HEK293 (cell line): ENCODE data around the gene FRMD4B.

Source experiments
- CTCF ChIA-PET: fragments of 350-600 bp; formaldehyde crosslinking; extraction: SDS; loops from one replicate; lab custom pipeline; 2021; ENCODE audit warnings: antibody characterized with exemption; lab: Yijun Ruan, JAX
- POLR2A ChIA-PET: fragments of 300-600 bp; formaldehyde crosslinking; extraction: SDS; loops from one replicate; lab custom pipeline; 2020; ENCODE audit warnings: antibody characterized with exemption, inconsistent platforms; lab: Yijun Ruan, JAX
- H3K27ac ChIP-seq: fragments of 200-500 bp; sonication (Bioruptor generic); 2 replicates; pipeline ENCODE4 v1.5.1; 2014; ENCODE audit warnings: low read depth, low read length, control low read depth, inconsistent platforms; ENCODE audit errors: extremely low read depth
- H3K36me3 ChIP-seq, 2 experiments: fragments of 200-500 bp in 1 of 2; sonication (Bioruptor generic) in 1 of 2; 1 replicate in 1 of 2; 2 replicates in 1 of 2; pipeline ENCODE4 v1.5.1; 2014 to 2017; ENCODE audit warnings: inconsistent platforms in 2 of 2, low read length in 2 of 2; ENCODE audit not compliant: control insufficient read depth in 2 of 2, insufficient read depth in 1 of 2
- H3K4me1 ChIP-seq: fragments of 200-500 bp; sonication (Bioruptor generic); 2 replicates; pipeline ENCODE4 v1.5.1; 2014; ENCODE audit warnings: mild to moderate bottlenecking, low read length, inconsistent platforms; ENCODE audit not compliant: control insufficient read depth, insufficient read depth
- H3K4me3 ChIP-seq: 2 replicates; pipeline ENCODE4 v1.5.1; 2011; ENCODE audit warnings: low read depth, mild to moderate bottlenecking, control low read depth, low read length, moderate library complexity
- H3K9me3 ChIP-seq: fragments of 200-500 bp; sonication (Bioruptor generic); 2 replicates; pipeline ENCODE4 v1.5.1; 2014; ENCODE audit warnings: low read depth, low read length, inconsistent platforms; ENCODE audit not compliant: control insufficient read depth, insufficient read depth
- IKZF3 ChIP-seq: fragments of 450-650 bp; IDR thresholded peaks from 2 replicates; pipeline ENCODE4 v1.5.0; 2018; ENCODE audit warnings: missing biosample characterization, mild to moderate bottlenecking, missing genetic modification characterization, moderate library complexity
- KLF16 ChIP-seq: fragments of 450-650 bp; formaldehyde crosslinking; IDR thresholded peaks from 2 replicates; pipeline ENCODE4 v1.5.1; 2017; ENCODE audit warnings: missing biosample characterization, missing genetic modification characterization
- MZF1 ChIP-seq: fragments of 450-650 bp; formaldehyde crosslinking; IDR thresholded peaks from 2 replicates; pipeline ENCODE4 v1.5.1; 2017; ENCODE audit warnings: missing biosample characterization, missing genetic modification characterization, borderline replicate concordance
- OSR2 ChIP-seq: fragments of 450-650 bp; formaldehyde crosslinking; IDR thresholded peaks from 2 replicates; pipeline ENCODE4 v1.5.1; 2016; ENCODE audit warnings: missing biosample characterization, missing genetic modification characterization
- SALL2 ChIP-seq: fragments of 450-650 bp; formaldehyde crosslinking; IDR thresholded peaks from 2 replicates; pipeline ENCODE4 v1.5.0; 2017; ENCODE audit warnings: missing biosample characterization, mild to moderate bottlenecking, missing genetic modification characterization, borderline replicate concordance
- SP3 ChIP-seq: fragments of 450-650 bp; formaldehyde crosslinking; IDR thresholded peaks from 2 replicates; pipeline ENCODE4 v1.5.1; 2016; ENCODE audit warnings: missing biosample characterization, missing genetic modification characterization
- TCF7L2 ChIP-seq: IDR thresholded peaks from 2 replicates; pipeline ENCODE4 v1.6.1; 2011; ENCODE audit warnings: low read depth, mild to moderate bottlenecking, inconsistent platforms, low read length, moderate library complexity, borderline replicate concordance
- WT1 ChIP-seq: fragments of 450-650 bp; formaldehyde crosslinking; IDR thresholded peaks from 2 replicates; pipeline ENCODE4 v1.5.1; 2016; ENCODE audit warnings: missing biosample characterization, missing genetic modification characterization
- YY2 ChIP-seq: fragments of 450-650 bp; formaldehyde crosslinking; IDR thresholded peaks from 2 replicates; pipeline ENCODE4 v1.5.1; 2016; ENCODE audit warnings: missing biosample characterization, missing genetic modification characterization
- ZNF121 ChIP-seq: fragments of 450-650 bp; formaldehyde crosslinking; IDR thresholded peaks from 2 replicates; pipeline ENCODE4 v1.5.1; 2016; ENCODE audit warnings: missing biosample characterization, missing genetic modification characterization
- ZNF19 ChIP-seq: fragments of 450-650 bp; formaldehyde crosslinking; IDR thresholded peaks from 2 replicates; pipeline ENCODE4; 2016; ENCODE audit warnings: missing biosample characterization, missing genetic modification characterization, low read depth
- ZNF23 ChIP-seq: fragments of 450-650 bp; formaldehyde crosslinking; IDR thresholded peaks from 2 replicates; pipeline ENCODE4 v1.5.1; 2016; ENCODE audit warnings: missing biosample characterization, missing genetic modification characterization, borderline replicate concordance
- ZNF335 ChIP-seq: fragments of 450-650 bp; formaldehyde crosslinking; conservative IDR thresholded peaks from 2 replicates; pipeline ENCODE4 v1.5.1; 2016; ENCODE audit warnings: missing biosample characterization, missing genetic modification characterization
- ZNF510 ChIP-seq: fragments of 450-650 bp; formaldehyde crosslinking; IDR thresholded peaks from 2 replicates; pipeline ENCODE4 v1.5.1; 2018; ENCODE audit warnings: mild to moderate bottlenecking, missing genetic modification characterization, missing biosample characterization; ENCODE audit not compliant: insufficient replicate concordance
- ZNF529 ChIP-seq: fragments of 450-650 bp; formaldehyde crosslinking; IDR thresholded peaks from 2 replicates; pipeline ENCODE4 v1.5.1; 2017; ENCODE audit warnings: missing genetic modification characterization, missing biosample characterization; ENCODE audit not compliant: insufficient replicate concordance
- ZNF623 ChIP-seq: fragments of 450-650 bp; formaldehyde crosslinking; IDR thresholded peaks from 2 replicates; pipeline ENCODE4 v1.5.1; 2016; ENCODE audit warnings: missing biosample characterization, missing genetic modification characterization
- ZNF658 ChIP-seq: fragments of 450-650 bp; formaldehyde crosslinking; IDR thresholded peaks from 2 replicates; pipeline ENCODE4; 2016; ENCODE audit warnings: missing biosample characterization, missing genetic modification characterization
- ZNF747 ChIP-seq: fragments of 450-650 bp; formaldehyde crosslinking; IDR thresholded peaks from 2 replicates; pipeline ENCODE4 v1.5.1; 2016; ENCODE audit warnings: missing biosample characterization, missing genetic modification characterization
- ZNF76 ChIP-seq: fragments of 450-650 bp; formaldehyde crosslinking; IDR thresholded peaks from 2 replicates; pipeline ENCODE4; 2016; ENCODE audit warnings: low read depth, missing biosample characterization, missing genetic modification characterization, borderline replicate concordance
- ZNF791 ChIP-seq: fragments of 450-650 bp; formaldehyde crosslinking; IDR thresholded peaks from 2 replicates; pipeline ENCODE4 v1.5.1; 2016; ENCODE audit warnings: missing biosample characterization, missing genetic modification characterization
- ZNF843 ChIP-seq: fragments of 450-650 bp; formaldehyde crosslinking; IDR thresholded peaks from 2 replicates; pipeline ENCODE4 v1.5.1; 2016; ENCODE audit warnings: missing biosample characterization, missing genetic modification characterization
- ZSCAN23 ChIP-seq: fragments of 450-650 bp; formaldehyde crosslinking; IDR thresholded peaks from 2 replicates; pipeline ENCODE4 v1.5.1; 2016; ENCODE audit warnings: missing biosample characterization, missing genetic modification characterization
- TF ChIP-seq, protein P1 (sequence below): fragments of 450-650 bp; formaldehyde crosslinking; IDR thresholded peaks from 2 replicates; pipeline ENCODE4 v1.5.1; 2016; ENCODE audit warnings: missing biosample characterization, missing genetic modification characterization
- TF ChIP-seq, protein P2 (sequence below): fragments of 450-650 bp; formaldehyde crosslinking; IDR thresholded peaks from 2 replicates; pipeline ENCODE4 v1.5.1; 2016; ENCODE audit warnings: missing biosample characterization, missing genetic modification characterization
- TF ChIP-seq, protein P3 (sequence below): fragments of 450-650 bp; formaldehyde crosslinking; IDR thresholded peaks from 2 replicates; pipeline ENCODE4 v1.5.1; 2016; ENCODE audit warnings: missing biosample characterization, missing genetic modification characterization
- TF ChIP-seq, protein P4 (sequence below): fragments of 450-650 bp; IDR thresholded peaks from 2 replicates; pipeline ENCODE4 v1.5.1; 2018; ENCODE audit warnings: missing biosample characterization, missing genetic modification characterization

FRMD4B gene

DNA sequence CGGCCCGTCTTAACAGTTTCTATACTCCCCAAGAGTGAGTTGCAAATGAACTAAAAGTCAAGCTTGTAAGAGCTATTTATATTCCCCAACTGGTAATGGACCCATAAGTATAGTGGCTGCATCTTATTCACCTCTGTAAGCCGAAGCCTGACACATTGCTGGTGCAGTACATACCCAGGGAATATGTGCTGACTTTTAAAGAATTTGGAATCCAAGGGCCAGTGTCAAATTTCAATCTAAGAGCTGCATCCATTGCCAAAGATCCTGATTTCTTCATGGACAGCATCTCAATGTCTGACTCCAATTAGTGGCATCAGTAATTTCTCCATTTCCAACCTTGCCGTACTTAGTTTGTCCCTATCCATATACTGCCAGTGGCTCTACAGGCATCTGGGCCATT, 42.0 kb downstream of the FRMD4B start:
- no peak overlapping the region for H3K27ac ChIP-seq
- no peaks in the 10 kb centered on the region for H3K9me3 ChIP-seq
- POLR2A ChIA-PET = no interaction called here
- CTCF ChIA-PET = interaction anchor here (0.6 kb wide), 1 partner anchor 511 kb away, joined by 3 read pairs; no protein-coding TSS in a partner anchor
- no peaks in the 10 kb centered on the region for H3K4me1 ChIP-seq
- H3K4me3 ChIP-seq = no peak overlapping the region
- H3K36me3 ChIP-seq = no peaks in the 10 kb centered on the region
- TF ChIP-seq TCF7L2 (no peak), ZSCAN23 (tag by site-specific recombination) (no peak), IKZF3 (tag by site-specific recombination) (no peak), ZNF623 (no peak), ZNF747 (tag by site-specific recombination) (no peak), OSR2 (no peak), ZNF658 (tag by site-specific recombination) (no peak), ZNF19 (tag by site-specific recombination) (no peak), MZF1 (tag by site-specific recombination) (no peak), ZNF510 (tag by site-specific recombination) (no peak)
- TF ChIP-seq, protein P1, sequence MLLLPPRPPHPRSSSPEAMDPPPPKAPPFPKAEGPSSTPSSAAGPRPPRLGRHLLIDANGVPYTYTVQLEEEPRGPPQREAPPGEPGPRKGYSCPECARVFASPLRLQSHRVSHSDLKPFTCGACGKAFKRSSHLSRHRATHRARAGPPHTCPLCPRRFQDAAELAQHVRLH (tag by site-specific recombination) = no peak

DNA sequence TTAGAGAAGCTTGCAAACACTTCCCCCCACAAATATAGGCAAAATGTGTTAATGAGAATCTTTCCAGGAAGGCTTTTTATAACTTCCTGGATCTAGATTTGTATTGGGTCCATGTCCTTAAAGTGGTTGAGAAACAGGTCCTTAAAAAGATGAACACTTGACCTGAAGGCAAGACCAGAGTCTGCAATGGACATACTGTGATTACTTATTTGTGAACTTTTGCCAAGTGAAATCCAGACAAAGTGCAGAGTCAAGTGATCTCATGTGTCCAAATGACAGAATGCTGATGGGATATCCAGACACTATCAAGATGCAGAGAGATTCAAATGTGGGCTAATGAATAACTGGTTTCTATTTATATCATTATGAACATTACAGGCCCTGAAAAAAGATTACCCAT, 43.8 kb downstream of the FRMD4B start:
- Histone ChIP-seq H3K27ac (no peak overlapping the region), H3K4me3 (no peak overlapping the region), H3K9me3 (no peaks in the 10 kb centered on the region), H3K36me3 (no peaks in the 10 kb centered on the region)
- POLR2A ChIA-PET = no interaction called here
- TF ChIP-seq, protein P2, sequence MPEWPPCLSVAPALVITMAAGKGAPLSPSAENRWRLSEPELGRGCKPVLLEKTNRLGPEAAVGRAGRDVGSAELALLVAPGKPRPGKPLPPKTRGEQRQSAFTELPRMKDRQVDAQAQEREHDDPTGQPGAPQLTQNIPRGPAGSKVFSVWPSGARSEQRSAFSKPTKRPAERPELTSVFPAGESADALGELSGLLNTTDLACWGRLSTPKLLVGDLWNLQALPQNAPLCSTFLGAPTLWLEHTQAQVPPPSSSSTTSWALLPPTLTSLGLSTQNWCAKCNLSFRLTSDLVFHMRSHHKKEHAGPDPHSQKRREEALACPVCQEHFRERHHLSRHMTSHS (tag by site-specific recombination) = no peak
- no peak for TF ChIP-seq ZNF335 (tag by site-specific recombination)
- TF ChIP-seq, protein P3, sequence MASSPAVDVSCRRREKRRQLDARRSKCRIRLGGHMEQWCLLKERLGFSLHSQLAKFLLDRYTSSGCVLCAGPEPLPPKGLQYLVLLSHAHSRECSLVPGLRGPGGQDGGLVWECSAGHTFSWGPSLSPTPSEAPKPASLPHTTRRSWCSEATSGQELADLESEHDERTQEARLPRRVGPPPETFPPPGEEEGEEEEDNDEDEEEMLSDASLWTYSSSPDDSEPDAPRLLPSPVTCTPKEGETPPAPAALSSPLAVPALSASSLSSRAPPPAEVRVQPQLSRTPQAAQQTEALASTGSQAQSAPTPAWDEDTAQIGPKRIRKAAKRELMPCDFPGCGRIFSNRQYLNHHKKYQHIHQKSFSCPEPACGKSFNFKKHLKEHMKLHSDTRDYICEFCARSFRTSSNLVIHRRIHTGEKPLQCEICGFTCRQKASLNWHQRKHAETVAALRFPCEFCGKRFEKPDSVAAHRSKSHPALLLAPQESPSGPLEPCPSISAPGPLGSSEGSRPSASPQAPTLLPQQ (tag by site-specific recombination) = no peak
- no peak for TF ChIP-seq WT1
- TF ChIP-seq KLF16 (tag by site-specific recombination) = no peak
- TF ChIP-seq, all 188 proteins: peak for 0
- CTCF ChIA-PET = no interaction called here
- no peaks in the 10 kb centered on the region for H3K4me1 ChIP-seq

DNA sequence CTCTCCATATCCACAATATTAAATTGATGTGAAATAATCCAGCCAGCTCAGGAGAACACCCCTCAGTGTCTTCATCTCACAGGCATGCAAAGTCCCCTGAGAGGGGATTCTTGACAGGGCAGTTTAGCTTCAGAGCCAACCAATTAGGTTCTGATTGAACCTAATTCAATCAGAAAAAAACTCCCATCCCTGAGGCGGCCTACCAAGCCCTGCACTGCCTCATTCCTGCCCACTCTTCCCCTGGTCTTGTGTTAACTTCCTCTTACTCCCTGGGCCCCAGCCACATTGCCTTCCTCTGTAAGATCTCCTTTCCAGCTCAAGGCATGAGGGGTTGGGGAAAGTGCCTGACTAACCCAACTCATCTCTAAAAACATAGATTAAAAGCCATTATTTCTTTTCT, 46.1 kb downstream of the FRMD4B start:
- ChIA-PET POLR2A (no interaction called here), CTCF (interaction anchor here (0.6 kb wide), 1 partner anchor 31 kb away, joined by 5 read pairs; no protein-coding TSS in a partner anchor)
- Histone ChIP-seq H3K36me3 (no peaks in the 10 kb centered on the region), H3K4me1 (no peaks in the 10 kb centered on the region), H3K9me3 (no peaks in the 10 kb centered on the region), H3K4me3 (no peak overlapping the region), H3K27ac (no peak overlapping the region)
- TF ChIP-seq ZNF76 (tag by site-specific recombination) (no peak), ZNF529 (no peak), ZNF791 (tag by site-specific recombination) (no peak), ZNF121 (tag by site-specific recombination) (no peak), ZNF843 (no peak), SP3 (no peak), SALL2 (no peak), ZNF23 (tag by site-specific recombination) (no peak), YY2 (tag by site-specific recombination) (no peak)
- TF ChIP-seq, protein P4, sequence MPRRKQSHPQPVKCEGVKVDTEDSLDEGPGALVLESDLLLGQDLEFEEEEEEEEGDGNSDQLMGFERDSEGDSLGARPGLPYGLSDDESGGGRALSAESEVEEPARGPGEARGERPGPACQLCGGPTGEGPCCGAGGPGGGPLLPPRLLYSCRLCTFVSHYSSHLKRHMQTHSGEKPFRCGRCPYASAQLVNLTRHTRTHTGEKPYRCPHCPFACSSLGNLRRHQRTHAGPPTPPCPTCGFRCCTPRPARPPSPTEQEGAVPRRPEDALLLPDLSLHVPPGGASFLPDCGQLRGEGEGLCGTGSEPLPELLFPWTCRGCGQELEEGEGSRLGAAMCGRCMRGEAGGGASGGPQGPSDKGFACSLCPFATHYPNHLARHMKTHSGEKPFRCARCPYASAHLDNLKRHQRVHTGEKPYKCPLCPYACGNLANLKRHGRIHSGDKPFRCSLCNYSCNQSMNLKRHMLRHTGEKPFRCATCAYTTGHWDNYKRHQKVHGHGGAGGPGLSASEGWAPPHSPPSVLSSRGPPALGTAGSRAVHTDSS (tag by site-specific recombination) = no peak
